ENCODE measurements around the gene EMC1.

The EMC1 gene

DNA sequence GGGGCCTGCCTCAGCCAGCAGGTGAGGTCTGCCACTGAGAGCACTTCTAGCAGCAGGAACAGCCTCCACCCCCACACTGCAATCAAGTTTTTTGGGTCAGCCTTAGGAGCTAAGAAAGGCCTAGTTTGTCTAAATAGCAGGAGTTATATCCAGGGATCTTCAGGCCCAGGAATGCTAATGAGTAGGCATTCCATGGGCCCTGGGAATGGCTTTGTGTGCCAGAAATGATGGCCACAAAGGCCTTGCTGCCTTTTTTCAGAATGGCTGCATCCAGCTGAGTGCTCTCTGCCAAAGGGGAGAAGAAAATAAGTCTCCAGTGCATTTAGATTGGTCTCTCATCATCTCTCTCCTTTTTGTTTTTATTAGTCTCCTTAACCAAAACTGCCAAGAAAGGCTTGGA is 3.1 kb upstream of the EMC1 start:
- Histone ChIP-seq H3K9me3 (no peaks in the 10 kb centered on the region), H3K27ac (no peak overlapping the region), H3K4me1 (ENCODE audit: control insufficient read depth in 1 of 2, insufficient read depth in 1 of 2, low read depth in 1 of 2, low read length in 1 of 2) (peaks cover 16 to 17% of the 10 kb centered on the region in 2 experiments), H3K36me3 (peaks cover 14% of the 10 kb centered on the region), H3K4me3 (ENCODE audit: low read depth in 1 of 2, low read length in 1 of 2) (no peak overlapping the region), H3K27me3 (no peaks in the 10 kb centered on the region)
- TF ChIP-seq, protein P1, sequence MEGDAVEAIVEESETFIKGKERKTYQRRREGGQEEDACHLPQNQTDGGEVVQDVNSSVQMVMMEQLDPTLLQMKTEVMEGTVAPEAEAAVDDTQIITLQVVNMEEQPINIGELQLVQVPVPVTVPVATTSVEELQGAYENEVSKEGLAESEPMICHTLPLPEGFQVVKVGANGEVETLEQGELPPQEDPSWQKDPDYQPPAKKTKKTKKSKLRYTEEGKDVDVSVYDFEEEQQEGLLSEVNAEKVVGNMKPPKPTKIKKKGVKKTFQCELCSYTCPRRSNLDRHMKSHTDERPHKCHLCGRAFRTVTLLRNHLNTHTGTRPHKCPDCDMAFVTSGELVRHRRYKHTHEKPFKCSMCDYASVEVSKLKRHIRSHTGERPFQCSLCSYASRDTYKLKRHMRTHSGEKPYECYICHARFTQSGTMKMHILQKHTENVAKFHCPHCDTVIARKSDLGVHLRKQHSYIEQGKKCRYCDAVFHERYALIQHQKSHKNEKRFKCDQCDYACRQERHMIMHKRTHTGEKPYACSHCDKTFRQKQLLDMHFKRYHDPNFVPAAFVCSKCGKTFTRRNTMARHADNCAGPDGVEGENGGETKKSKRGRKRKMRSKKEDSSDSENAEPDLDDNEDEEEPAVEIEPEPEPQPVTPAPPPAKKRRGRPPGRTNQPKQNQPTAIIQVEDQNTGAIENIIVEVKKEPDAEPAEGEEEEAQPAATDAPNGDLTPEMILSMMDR (IDR thresholded peaks at IDR 0.05): no peak

DNA sequence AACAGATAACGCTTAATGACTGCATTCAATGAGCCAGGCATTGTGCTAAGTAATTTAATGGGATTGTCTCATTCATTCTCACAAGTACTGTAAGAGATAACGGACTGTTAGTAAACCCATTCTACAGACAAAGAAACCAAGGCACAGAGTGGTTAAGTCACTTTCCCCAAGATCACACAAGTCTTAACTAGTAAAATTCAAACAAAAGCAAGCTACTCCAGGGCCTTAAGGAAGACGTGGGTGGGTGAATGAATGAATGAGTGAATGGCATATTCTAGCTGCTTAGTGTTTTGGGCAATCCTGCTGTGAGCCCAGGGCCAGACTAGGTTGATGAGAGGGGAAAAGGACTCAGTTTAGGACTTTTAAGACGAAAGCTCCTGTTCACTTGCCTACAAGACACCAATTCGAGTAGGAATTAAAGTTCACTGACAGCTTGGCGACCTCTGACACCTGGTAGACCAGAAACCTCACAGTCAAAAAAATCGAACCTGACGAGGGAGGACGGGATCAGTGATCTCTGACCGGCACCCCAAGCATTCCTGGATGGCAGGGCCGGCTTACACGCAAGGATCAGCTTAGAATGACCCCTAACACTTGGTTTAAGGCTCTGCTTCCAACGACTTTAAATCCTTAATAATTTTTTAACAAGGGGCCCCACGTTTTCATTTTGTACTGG is 557 bp downstream of the EMC1 start:
- peak overlapping the region; percentile 76 to 87 for H3K4me3 ChIP-seq (ENCODE audit: low read depth in 1 of 2, low read length in 1 of 2)
- H3K4me1 ChIP-seq (ENCODE audit: control insufficient read depth in 1 of 2, insufficient read depth in 1 of 2, low read depth in 1 of 2, low read length in 1 of 2): peaks cover 16 to 17% of the 10 kb centered on the region in 2 experiments
- peak overlapping the region; percentile 88 for H3K27ac ChIP-seq
- no peaks in the 10 kb centered on the region for H3K36me3 ChIP-seq
- TF ChIP-seq, protein P1 (IDR thresholded peaks at IDR 0.05): no peak
- H3K27me3 ChIP-seq: no peaks in the 10 kb centered on the region
- no peaks in the 10 kb centered on the region for H3K9me3 ChIP-seq

DNA sequence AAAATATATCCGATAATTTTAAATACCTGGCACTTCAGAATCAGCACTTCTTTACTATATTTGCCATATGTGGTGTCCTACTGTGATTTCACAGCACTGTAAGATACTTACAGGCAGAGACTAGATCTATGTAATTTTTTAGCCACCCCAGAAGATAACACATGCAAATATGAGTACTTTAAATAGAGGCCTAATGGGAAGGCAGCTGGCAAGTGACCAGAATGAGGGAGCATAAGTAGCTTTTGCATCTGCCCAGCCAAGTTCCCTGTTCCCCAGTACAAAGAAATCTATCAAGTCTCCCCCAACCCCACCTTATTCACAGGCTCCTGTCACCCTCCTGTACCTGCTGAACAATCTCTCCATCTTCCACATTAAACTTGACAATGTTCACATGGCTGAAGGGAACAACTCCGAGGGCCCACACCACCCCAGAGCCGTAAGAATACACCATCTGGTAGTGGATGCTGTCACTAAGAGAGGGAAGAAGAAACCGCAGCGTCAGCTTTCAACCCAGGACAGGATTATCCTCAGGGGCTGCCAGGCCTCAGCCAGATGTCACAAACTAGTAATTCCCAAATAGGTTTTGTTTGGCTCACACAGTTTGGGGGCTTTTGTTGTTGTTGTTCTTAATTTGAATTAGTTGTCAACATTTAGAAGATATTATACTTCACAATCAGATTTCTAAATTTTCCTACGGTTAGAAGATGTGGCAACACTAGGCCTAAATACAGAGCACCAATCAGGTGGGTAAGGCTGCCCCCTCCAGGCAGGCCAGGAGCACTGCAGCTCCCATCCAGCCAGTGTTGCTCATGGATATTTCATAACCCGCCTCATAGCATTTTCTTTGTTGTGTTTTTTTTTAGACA is 10.4 kb downstream of the EMC1 start:
- Histone ChIP-seq H3K4me1 (ENCODE audit: control insufficient read depth in 1 of 2, insufficient read depth in 1 of 2, low read depth in 1 of 2, low read length in 1 of 2) (peaks cover 3 to 6% of the 10 kb centered on the region in 2 experiments), H3K27ac (peak overlapping the region; percentile 54), H3K27me3 (no peaks in the 10 kb centered on the region), H3K9me3 (no peaks in the 10 kb centered on the region), H3K36me3 (peaks cover 71% of the 10 kb centered on the region), H3K4me3 (ENCODE audit: low read depth in 1 of 2, low read length in 1 of 2) (no peak overlapping the region)
- TF ChIP-seq, protein P1 (IDR thresholded peaks at IDR 0.05): peak; percentile 97

DNA sequence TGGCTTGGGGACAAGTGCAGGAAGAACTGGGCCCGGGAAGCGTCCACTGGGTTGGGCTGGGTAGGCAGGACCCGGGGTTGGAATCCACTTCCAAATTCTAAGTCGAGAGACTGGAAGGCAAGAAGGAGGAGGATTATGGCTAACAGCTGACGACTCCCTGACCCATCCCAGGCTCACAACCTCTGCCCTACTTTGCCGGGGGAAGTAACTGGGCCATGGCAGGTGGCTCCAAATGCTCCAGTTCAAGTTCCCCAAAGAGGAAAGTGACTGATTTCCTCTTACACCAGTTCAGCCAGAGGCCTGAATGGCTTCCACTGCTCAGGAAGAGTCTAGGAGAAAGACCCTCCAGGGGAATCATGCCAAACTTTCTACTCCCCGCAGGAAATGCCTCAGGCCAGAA is 11.4 kb downstream of the EMC1 start:
- Histone ChIP-seq H3K4me3 (ENCODE audit: low read depth in 1 of 2, low read length in 1 of 2) (no peak overlapping the region), H3K27ac (no peak overlapping the region), H3K4me1 (ENCODE audit: control insufficient read depth in 1 of 2, insufficient read depth in 1 of 2, low read depth in 1 of 2, low read length in 1 of 2) (peaks cover 3 to 6% of the 10 kb centered on the region in 2 experiments), H3K9me3 (no peaks in the 10 kb centered on the region), H3K27me3 (no peaks in the 10 kb centered on the region), H3K36me3 (peaks cover 78% of the 10 kb centered on the region)
- TF ChIP-seq, protein P1 (IDR thresholded peaks at IDR 0.05): no peak

DNA sequence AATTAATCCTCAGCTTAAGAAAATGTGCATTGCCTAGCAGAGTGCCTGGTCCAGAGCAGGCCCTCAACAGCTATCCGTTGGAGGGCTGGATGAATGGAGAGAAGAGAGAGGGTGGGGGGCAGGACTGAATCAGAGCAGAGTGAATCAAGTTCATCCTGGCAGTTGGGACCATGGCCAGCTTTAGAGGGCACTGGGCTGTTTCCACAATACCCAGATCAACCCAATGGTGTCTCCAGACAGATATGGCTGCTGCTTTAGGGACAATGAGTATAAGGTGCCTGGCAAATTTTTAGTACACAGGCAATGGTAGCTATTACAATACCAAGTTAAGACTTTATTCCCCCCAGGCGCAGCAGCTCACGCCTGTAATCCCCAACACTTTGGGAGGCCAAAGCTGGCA is 17.1 kb downstream of the EMC1 start:
- no peaks in the 10 kb centered on the region for H3K9me3 ChIP-seq
- H3K27ac ChIP-seq: no peak overlapping the region
- no peaks in the 10 kb centered on the region for H3K27me3 ChIP-seq
- H3K4me3 ChIP-seq (ENCODE audit: low read depth in 1 of 2, low read length in 1 of 2): no peak overlapping the region
- peaks cover 89% of the 10 kb centered on the region for H3K36me3 ChIP-seq
- no peaks in the 10 kb centered on the region for H3K4me1 ChIP-seq (ENCODE audit: control insufficient read depth in 1 of 2, insufficient read depth in 1 of 2, low read depth in 1 of 2, low read length in 1 of 2)
- TF ChIP-seq, protein P1 (IDR thresholded peaks at IDR 0.05): no peak

Measured in neutrophil (primary cell).